OCI-LY7 (cell line): ENCODE data around the gene LRRIQ4. TPM values are rescaled to one million over a fixed set of nuclear protein-coding genes. Genes with fewer than 3 reads are reported as not detected.

Source experiments
- BruUV-seq: library from RNA; stranded (reverse); fragments of 400-500 nt; replicated peaks from 2 replicates; lab custom pipeline; 2021; lab: Mats Ljungman, UMichigan
- CTCF ChIA-PET: fragments of 300-600 bp; sonication (Branson Sonifier 250); formaldehyde crosslinking; loops from one replicate; lab custom pipeline; 2022; ENCODE audit warnings: antibody characterized with exemption; ENCODE audit not compliant: unreplicated experiment; lab: Charles Lee
- POLR2A ChIA-PET: fragments of 300-600 bp; sonication (Branson Sonifier 250); formaldehyde crosslinking; loops from one replicate; lab custom pipeline; 2022; ENCODE audit warnings: antibody characterized with exemption; lab: Charles Lee
- DNase-seq: peaks from one replicate; pipeline ENCODE4 v3.0.0-alpha.2; 2015; ENCODE audit warnings: low spot score
- H2AFZ ChIP-seq: fragments of 200-600 bp; sonication (generic), shearing (Covaris generic); 2 replicates; pipeline ENCODE4 v1.6.1; 2014; ENCODE audit warnings: mild to moderate bottlenecking, antibody characterized with exemption, low read length, moderate library complexity
- H3K27ac ChIP-seq: fragments of 200-600 bp; sonication (generic); 2 replicates; pipeline ENCODE4 v1.5.1; 2014; ENCODE audit warnings: mixed run types, low read depth, mild to moderate bottlenecking, moderate library complexity, low read length, inconsistent platforms; ENCODE audit not compliant: poor library complexity, severe bottlenecking
- H3K36me3 ChIP-seq: fragments of 200-600 bp; sonication (generic); 2 replicates; pipeline ENCODE4 v1.6.1; 2014; ENCODE audit warnings: mild to moderate bottlenecking, antibody characterized with exemption, low read length, moderate library complexity, mixed read lengths; ENCODE audit not compliant: insufficient read depth
- H3K4me1 ChIP-seq: fragments of 200-600 bp; sonication (generic); 2 replicates; pipeline ENCODE4 v1.5.1; 2014; ENCODE audit warnings: mild to moderate bottlenecking, low read length; ENCODE audit not compliant: insufficient read depth, poor library complexity, severe bottlenecking
- H3K4me2 ChIP-seq: fragments of 200-600 bp; sonication (generic); 2 replicates; pipeline ENCODE4 v1.6.1; 2014; ENCODE audit warnings: mild to moderate bottlenecking, low read length
- H3K4me3 ChIP-seq: fragments of 200-600 bp; sonication (generic); 2 replicates; pipeline ENCODE4 v1.5.1; 2014; ENCODE audit warnings: mild to moderate bottlenecking, low read depth, low read length; ENCODE audit not compliant: poor library complexity, severe bottlenecking
- H3K79me2 ChIP-seq: fragments of 200-600 bp; sonication (generic); 2 replicates; pipeline ENCODE4 v1.6.1; 2016; ENCODE audit warnings: low read depth, mild to moderate bottlenecking, low read length, moderate library complexity, mixed read lengths; ENCODE audit not compliant: insufficient read depth
- H3K9me2 ChIP-seq: fragments of 200-600 bp; sonication (generic); 2 replicates; pipeline ENCODE4 v1.6.1; 2016; ENCODE audit warnings: mild to moderate bottlenecking, low read length, mixed read lengths; ENCODE audit not compliant: insufficient read depth
- H3K9me3 ChIP-seq: fragments of 200-600 bp; sonication (generic); 2 replicates; pipeline ENCODE4 v1.6.1; 2014; ENCODE audit warnings: mild to moderate bottlenecking, mixed run types, low read length, mixed read lengths
- H4K20me1 ChIP-seq: fragments of 200-600 bp; sonication (generic); 2 replicates; pipeline ENCODE4 v1.6.1; 2014; ENCODE audit warnings: mild to moderate bottlenecking, antibody characterized with exemption, low read length, moderate library complexity, mixed read lengths; ENCODE audit not compliant: insufficient read depth
- EZH2phosphoT487 ChIP-seq: fragments of 200-600 bp; sonication (generic); IDR thresholded peaks from 2 replicates; pipeline ENCODE4 v1.6.1; 2018; ENCODE audit warnings: low read depth, borderline replicate concordance, mild to moderate bottlenecking, mixed run types, antibody characterized with exemption, low read length, moderate library complexity, mixed read lengths
- intact Hi-C: fragments of 100-400 bp; cut with micrococcal nuclease; formaldehyde crosslinking; loops from one replicate; pipeline ENCODE4 v1.10.0; 2022; ENCODE audit not compliant: unreplicated experiment
- total RNA-seq, 2 experiments: library from RNA; depleted of rRNA in 1 of 2; stranded (reverse); fragments of >200 nt in 1 of 2; shearing (Covaris generic) in 1 of 2; gene quantifications; 2 replicates each; pipeline ENCODE4 v1.2.3, GENCODE V29; 2014 to 2022
- TF ChIP-seq, protein P1 (sequence below): fragments of 200-600 bp; sonication (generic); conservative IDR thresholded peaks from 2 replicates; pipeline ENCODE4 v1.5.1; 2014; ENCODE audit warnings: mild to moderate bottlenecking, antibody characterized with exemption, low read length, moderate library complexity, mixed read lengths

The LRRIQ4 gene
- total RNA-seq, 2 experiments from 2014 or later, result 0.17 to 0.47 TPM

GRCh38 chr3:169865176-169865767 is 52.6 kb downstream of the LRRIQ4 start:
- Histone ChIP-seq H3K9me2 (no peaks in the 10 kb centered on the region), H3K9me3 (no peaks in the 10 kb centered on the region), H2AFZ (peak overlapping the region; percentile 98), H3K4me3 (no peak overlapping the region), H3K36me3 (no peaks in the 10 kb centered on the region), H3K27ac (no peak overlapping the region), H4K20me1 (no peaks in the 10 kb centered on the region), H3K79me2 (no peaks in the 10 kb centered on the region), H3K4me1 (peaks cover 39% of the 10 kb centered on the region), H3K4me2 (peak overlapping the region; percentile 48)
- ChIA-PET POLR2A (interaction anchor here (0.7 to 1.5 kb wide), 10 partner anchors 21 to 283 kb away, joined by 3 to 6 read pairs (median 4); no protein-coding TSS in a partner anchor), CTCF (interaction anchor here (0.6 to 0.8 kb wide), 2 partner anchors 91 to 156 kb away, joined by 3 read pairs; no protein-coding TSS in a partner anchor)
- TF ChIP-seq EZH2phosphoT487, result no peak
- TF ChIP-seq, protein P1, sequence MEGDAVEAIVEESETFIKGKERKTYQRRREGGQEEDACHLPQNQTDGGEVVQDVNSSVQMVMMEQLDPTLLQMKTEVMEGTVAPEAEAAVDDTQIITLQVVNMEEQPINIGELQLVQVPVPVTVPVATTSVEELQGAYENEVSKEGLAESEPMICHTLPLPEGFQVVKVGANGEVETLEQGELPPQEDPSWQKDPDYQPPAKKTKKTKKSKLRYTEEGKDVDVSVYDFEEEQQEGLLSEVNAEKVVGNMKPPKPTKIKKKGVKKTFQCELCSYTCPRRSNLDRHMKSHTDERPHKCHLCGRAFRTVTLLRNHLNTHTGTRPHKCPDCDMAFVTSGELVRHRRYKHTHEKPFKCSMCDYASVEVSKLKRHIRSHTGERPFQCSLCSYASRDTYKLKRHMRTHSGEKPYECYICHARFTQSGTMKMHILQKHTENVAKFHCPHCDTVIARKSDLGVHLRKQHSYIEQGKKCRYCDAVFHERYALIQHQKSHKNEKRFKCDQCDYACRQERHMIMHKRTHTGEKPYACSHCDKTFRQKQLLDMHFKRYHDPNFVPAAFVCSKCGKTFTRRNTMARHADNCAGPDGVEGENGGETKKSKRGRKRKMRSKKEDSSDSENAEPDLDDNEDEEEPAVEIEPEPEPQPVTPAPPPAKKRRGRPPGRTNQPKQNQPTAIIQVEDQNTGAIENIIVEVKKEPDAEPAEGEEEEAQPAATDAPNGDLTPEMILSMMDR, result peak; percentile 52
- intact Hi-C loops, result loop anchor here (10.0 kb wide), 2 partner anchors 320 to 440 kb away; partner anchors contain the start of gene PHC3
- no TSS peak for BruUV-seq
- DNase-seq, result peak; percentile 47

GRCh38 chr3:169867584-169868210 is 55.0 kb downstream of the LRRIQ4 start:
- POLR2A ChIA-PET, result interaction anchor here (0.7 to 1.1 kb wide), 3 partner anchors 81 to 227 kb away, joined by 3 to 8 read pairs (median 3); no protein-coding TSS in a partner anchor
- no TSS peak for BruUV-seq
- intact Hi-C loops, result loop anchor here (10.0 kb wide), 2 partner anchors 317 to 437 kb away; partner anchors contain the start of gene PHC3

GRCh38 chr3:169868369-169868768 is 55.7 kb downstream of the LRRIQ4 start:
- Histone ChIP-seq H3K27ac (no peak overlapping the region), H3K36me3 (no peaks in the 10 kb centered on the region), H2AFZ (peak overlapping the region; percentile 16; the same call in 1 of the 2 replicates), H3K4me3 (no peak overlapping the region), H3K9me2 (no peaks in the 10 kb centered on the region), H3K4me2 (no peak overlapping the region), H3K9me3 (no peaks in the 10 kb centered on the region), H3K79me2 (no peaks in the 10 kb centered on the region), H3K4me1 (peaks cover 46% of the 10 kb centered on the region), H4K20me1 (no peaks in the 10 kb centered on the region)
- intact Hi-C loops, result loop anchor here (10.0 kb wide), 2 partner anchors 316 to 436 kb away; partner anchors contain the start of gene PHC3
- TF ChIP-seq, protein P1, result no peak
- TF ChIP-seq EZH2phosphoT487, result no peak
- no peak for DNase-seq
- BruUV-seq, result no TSS peak
- ChIA-PET POLR2A (interaction anchor here (0.7 kb wide), 1 partner anchor 227 kb away, joined by 3 read pairs; no protein-coding TSS in a partner anchor), CTCF (no interaction called here)

More at GRCh38 chr3:169867584-169868210, 55.0 kb downstream of the LRRIQ4 start:
- Histone ChIP-seq H3K4me1 (peaks cover 52% of the 10 kb centered on the region), H3K9me2 (no peaks in the 10 kb centered on the region), H3K9me3 (no peaks in the 10 kb centered on the region), H3K4me3 (no peak overlapping the region), H2AFZ (no peak overlapping the region), H4K20me1 (no peaks in the 10 kb centered on the region), H3K36me3 (no peaks in the 10 kb centered on the region), H3K4me2 (no peak overlapping the region), H3K79me2 (no peaks in the 10 kb centered on the region), H3K27ac (no peak overlapping the region)
- CTCF ChIA-PET, result interaction anchor here (0.6 kb wide), 1 partner anchor 179 kb away, joined by 4 read pairs; no protein-coding TSS in a partner anchor
- TF ChIP-seq EZH2phosphoT487, result no peak
- no peak for DNase-seq
